Esophagus mucosa (tissue), 1 donor: ENCODE results near the gene SBK3. TPM values are rescaled to one million over a fixed set of nuclear protein-coding genes. Genes with fewer than 3 reads are reported as not detected.
A peak's percentile ranks its signal among the peaks of the same experiment; 100 is the strongest.
"Not testable (repeated sequence)": the region's sequence is repeated elsewhere in the genome, so short reads cannot be mapped to it uniquely, and the experiment has no call there.

Source experiments
- ATAC-seq: fragments of 200-7000 bp; cut with Tn5 transposase; one replicate; pipeline ENCODE4 v1.9.1; 2020
- total RNA-seq: library from RNA; stranded (reverse); gene quantifications from one replicate; pipeline ENCODE4 v1.2.4, GENCODE V29; 2023
- donor health status: DM: yes; HTN: yes; CAD: no.

Gene SBK3
- total RNA-seq, 1 donor from 2014 or later = 0.80 TPM

GRCh38 chr19:55576746-55577145 lies 31.4 kb upstream of the SBK3 start:
- ATAC-seq = no peak

GRCh38 chr19:55573929-55574328 lies 28.6 kb upstream of the SBK3 start:
- not testable (repeated sequence) for ATAC-seq

- ATAC-seq = not testable (repeated sequence)
These were observed 24.1 kb upstream of the SBK3 start for GRCh38 chr19:55569477-55569876.

GRCh38 chr19:55567708-55568328 lies 22.5 kb upstream of the SBK3 start:
- no peak for ATAC-seq

- ATAC-seq = no peak
These were observed 21.5 kb upstream of the SBK3 start for GRCh38 chr19:55566823-55567222.

- peak; percentile 18 for ATAC-seq
These were observed 17.9 kb upstream of the SBK3 start for GRCh38 chr19:55563261-55563690.

- no peak for ATAC-seq
These were observed 14.3 kb upstream of the SBK3 start for GRCh38 chr19:55559684-55560083.

- no peak for ATAC-seq
These were observed 9.4 kb upstream of the SBK3 start for GRCh38 chr19:55554741-55555152.

GRCh38 chr19:55554302-55554701 lies 9.0 kb upstream of the SBK3 start:
- no peak for ATAC-seq

- ATAC-seq = no peak
These were observed 8.2 kb upstream of the SBK3 start for GRCh38 chr19:55553217-55554182.

GRCh38 chr19:55552620-55553019 lies 7.3 kb upstream of the SBK3 start:
- ATAC-seq = no peak

GRCh38 chr19:55552206-55552605 lies 6.9 kb upstream of the SBK3 start:
- no peak for ATAC-seq

GRCh38 chr19:55550321-55550650 lies 4.9 kb upstream of the SBK3 start:
- ATAC-seq = no peak

- ATAC-seq = peak; percentile 12
These were observed 4.4 kb upstream of the SBK3 start for GRCh38 chr19:55549500-55550320.

GRCh38 chr19:55546822-55547614 lies 1.7 kb upstream of the SBK3 start:
- ATAC-seq = peak; percentile 90

GRCh38 chr19:55546011-55546410 lies 668 bp upstream of the SBK3 start:
- no peak for ATAC-seq

- ATAC-seq = peak; percentile 20
These were observed 435 bp downstream of the SBK3 start for GRCh38 chr19:55544776-55545439.

GRCh38 chr19:55544014-55544413 lies 1.3 kb downstream of the SBK3 start:
- ATAC-seq = no peak

GRCh38 chr19:55543567-55543966 lies 1.8 kb downstream of the SBK3 start:
- no peak for ATAC-seq

GRCh38 chr19:55542292-55542855 lies 3.0 kb downstream of the SBK3 start:
- no peak for ATAC-seq

GRCh38 chr19:55541091-55541490 lies 4.3 kb downstream of the SBK3 start:
- no peak for ATAC-seq
